ENCODE data around the gene UAP1L1. TPM values are rescaled to one million over a fixed set of nuclear protein-coding genes. Genes with fewer than 3 reads are reported as not detected.
A peak's percentile ranks its signal among the peaks of the same experiment; 100 is the strongest.
"Not testable (repeated sequence)": the region's sequence is repeated elsewhere in the genome, so short reads cannot be mapped to it uniquely, and the experiment has no call there.

Gene UAP1L1
- total RNA-seq, 2 donors from 2014 or later: 2.6 to 4.5 TPM

DNA sequence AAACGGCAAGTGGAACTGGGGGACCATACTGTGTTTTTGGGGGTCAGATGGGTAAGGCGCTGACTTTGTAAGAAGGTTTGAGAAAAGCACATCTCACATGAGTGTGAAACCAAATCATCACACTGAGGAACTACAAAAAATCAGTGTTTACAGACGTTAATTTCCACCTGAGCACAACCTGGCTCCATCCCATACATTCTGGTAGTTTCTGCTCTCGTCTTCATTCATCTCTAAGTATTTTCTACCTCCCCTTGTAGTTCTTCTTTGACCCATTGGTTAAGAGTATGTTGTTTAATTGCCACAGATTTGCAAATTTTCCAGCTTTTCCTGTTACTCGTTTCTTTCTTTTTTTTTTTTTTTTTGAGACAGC is 46.1 kb downstream of the UAP1L1 start:
- H3K4me3 Mint-ChIP-seq: no peak overlapping the region
- no peak overlapping the region for H3K27ac ChIP-seq (ENCODE audit: low read depth, low read length)
- TF ChIP-seq, protein P1, sequence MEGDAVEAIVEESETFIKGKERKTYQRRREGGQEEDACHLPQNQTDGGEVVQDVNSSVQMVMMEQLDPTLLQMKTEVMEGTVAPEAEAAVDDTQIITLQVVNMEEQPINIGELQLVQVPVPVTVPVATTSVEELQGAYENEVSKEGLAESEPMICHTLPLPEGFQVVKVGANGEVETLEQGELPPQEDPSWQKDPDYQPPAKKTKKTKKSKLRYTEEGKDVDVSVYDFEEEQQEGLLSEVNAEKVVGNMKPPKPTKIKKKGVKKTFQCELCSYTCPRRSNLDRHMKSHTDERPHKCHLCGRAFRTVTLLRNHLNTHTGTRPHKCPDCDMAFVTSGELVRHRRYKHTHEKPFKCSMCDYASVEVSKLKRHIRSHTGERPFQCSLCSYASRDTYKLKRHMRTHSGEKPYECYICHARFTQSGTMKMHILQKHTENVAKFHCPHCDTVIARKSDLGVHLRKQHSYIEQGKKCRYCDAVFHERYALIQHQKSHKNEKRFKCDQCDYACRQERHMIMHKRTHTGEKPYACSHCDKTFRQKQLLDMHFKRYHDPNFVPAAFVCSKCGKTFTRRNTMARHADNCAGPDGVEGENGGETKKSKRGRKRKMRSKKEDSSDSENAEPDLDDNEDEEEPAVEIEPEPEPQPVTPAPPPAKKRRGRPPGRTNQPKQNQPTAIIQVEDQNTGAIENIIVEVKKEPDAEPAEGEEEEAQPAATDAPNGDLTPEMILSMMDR (conservative IDR thresholded peaks at IDR 0.05): no peak
- H3K27me3 Mint-ChIP-seq (ENCODE audit: insufficient read depth): peaks cover 3% of the 10 kb centered on the region
- H3K4me1 Mint-ChIP-seq: peaks cover 12% of the 10 kb centered on the region
- no peaks in the 10 kb centered on the region for H3K36me3 ChIP-seq (ENCODE audit: control insufficient read depth, insufficient read depth, low read length)
- H3K4me3 ChIP-seq (ENCODE audit: low read length): no peak overlapping the region
- no peak overlapping the region for H3K27ac Mint-ChIP-seq
- WGBS, 2 experiments (ENCODE audit: insufficient coverage in 1 of 2, insufficient read length in 1 of 2): 87 to 93% methylated on average over 4 to 5 of the region's 5 CpGs
- no peaks in the 10 kb centered on the region for H3K27me3 ChIP-seq (ENCODE audit: control insufficient read depth, insufficient read depth, low read length, poor library complexity, severe bottlenecking)
- DNase-seq: no peak
- H3K9me3 Mint-ChIP-seq: peaks cover 7% of the 10 kb centered on the region
- no peaks in the 10 kb centered on the region for H3K9me3 ChIP-seq (ENCODE audit: control insufficient read depth, low read length)
- peaks cover 6% of the 10 kb centered on the region for H3K4me1 ChIP-seq (ENCODE audit: control insufficient read depth, insufficient read depth, low read length)
- H3K36me3 Mint-ChIP-seq (ENCODE audit: low read depth): peaks cover 2% of the 10 kb centered on the region
- H3K9ac ChIP-seq (ENCODE audit: extremely low read depth, low read length, poor library complexity, severe bottlenecking): no peak overlapping the region

DNA sequence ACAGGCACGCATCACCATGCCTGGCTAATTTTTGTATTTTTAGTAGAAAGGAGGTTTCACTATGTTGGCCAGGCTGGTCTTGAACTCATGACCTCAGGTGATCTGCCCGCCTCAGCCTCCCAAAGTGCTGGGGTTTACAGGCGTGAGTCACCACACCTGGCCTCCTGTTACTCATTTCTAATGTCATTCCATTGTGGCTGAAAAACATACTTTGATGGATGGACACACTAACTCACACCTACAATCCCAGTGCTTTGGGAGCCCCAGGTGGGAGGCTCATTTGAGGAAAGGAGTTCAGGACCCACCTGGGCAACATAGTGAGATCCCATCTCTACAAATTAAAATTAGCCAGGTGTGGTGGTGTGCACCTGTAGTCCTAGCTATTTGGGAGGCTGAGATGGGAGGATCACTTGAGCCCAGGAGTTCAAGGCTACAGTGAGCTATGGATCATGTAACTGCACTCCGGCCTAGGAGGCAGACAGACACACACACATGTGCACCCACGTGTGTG is 46.7 kb downstream of the UAP1L1 start:
- not testable (repeated sequence) for H3K9ac ChIP-seq (ENCODE audit: extremely low read depth, low read length, poor library complexity, severe bottlenecking); H3K4me3 ChIP-seq (ENCODE audit: low read length); H3K27me3 ChIP-seq (ENCODE audit: control insufficient read depth, insufficient read depth, low read length, poor library complexity, severe bottlenecking); H3K27me3 Mint-ChIP-seq (ENCODE audit: insufficient read depth); H3K27ac Mint-ChIP-seq; H3K4me1 ChIP-seq (ENCODE audit: control insufficient read depth, insufficient read depth, low read length); H3K36me3 ChIP-seq (ENCODE audit: control insufficient read depth, insufficient read depth, low read length); H3K9me3 Mint-ChIP-seq; H3K9me3 ChIP-seq (ENCODE audit: control insufficient read depth, low read length); H3K27ac ChIP-seq (ENCODE audit: low read depth, low read length); DNase-seq; H3K4me3 Mint-ChIP-seq; H3K36me3 Mint-ChIP-seq (ENCODE audit: low read depth)
- 96 to 97% methylated on average over 5 of the region's 5 CpGs for WGBS, 2 experiments (ENCODE audit: insufficient coverage in 1 of 2, insufficient read length in 1 of 2)
- H3K4me1 Mint-ChIP-seq: peaks cover 17% of the 10 kb centered on the region

DNA sequence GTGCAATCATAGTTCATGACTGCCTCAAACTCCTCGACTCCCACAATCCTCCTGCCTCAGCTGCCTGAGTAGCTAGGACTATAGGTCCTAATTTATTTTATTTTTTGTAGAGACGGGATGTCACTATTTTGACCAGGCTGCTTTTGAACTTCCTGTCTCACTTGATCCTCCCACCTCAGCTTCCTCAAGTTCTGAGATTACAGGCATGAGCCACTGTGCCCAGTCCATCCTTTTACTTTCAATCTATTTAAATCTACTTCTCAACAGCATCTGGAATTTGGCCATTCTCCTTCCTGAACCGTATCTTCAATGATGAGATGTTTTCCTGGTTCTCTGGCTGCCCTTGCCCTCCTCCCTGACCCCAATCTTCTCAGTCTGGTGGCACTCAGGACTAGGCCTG is 49.5 kb downstream of the UAP1L1 start:
- no peak for DNase-seq
- no peaks in the 10 kb centered on the region for H3K27me3 ChIP-seq (ENCODE audit: control insufficient read depth, insufficient read depth, low read length, poor library complexity, severe bottlenecking)
- WGBS, 2 experiments (ENCODE audit: insufficient coverage in 1 of 2, insufficient read length in 1 of 2): 90 to 92% methylated on average over 3 of the region's 3 CpGs
- TF ChIP-seq, protein P1 (conservative IDR thresholded peaks at IDR 0.05): no peak
- H3K36me3 ChIP-seq (ENCODE audit: control insufficient read depth, insufficient read depth, low read length): no peaks in the 10 kb centered on the region
- H3K9ac ChIP-seq (ENCODE audit: extremely low read depth, low read length, poor library complexity, severe bottlenecking): no peak overlapping the region
- H3K27me3 Mint-ChIP-seq (ENCODE audit: insufficient read depth): peaks cover 11% of the 10 kb centered on the region
- H3K4me3 Mint-ChIP-seq: no peak overlapping the region
- H3K9me3 Mint-ChIP-seq: no peaks in the 10 kb centered on the region
- peaks cover 2% of the 10 kb centered on the region for H3K36me3 Mint-ChIP-seq (ENCODE audit: low read depth)
- H3K4me3 ChIP-seq (ENCODE audit: low read length): no peak overlapping the region
- H3K4me1 Mint-ChIP-seq: peaks cover 17% of the 10 kb centered on the region
- H3K9me3 ChIP-seq (ENCODE audit: control insufficient read depth, low read length): no peaks in the 10 kb centered on the region
- peak overlapping the region; percentile 37 for H3K27ac Mint-ChIP-seq
- H3K27ac ChIP-seq (ENCODE audit: low read depth, low read length): no peak overlapping the region
- H3K4me1 ChIP-seq (ENCODE audit: control insufficient read depth, insufficient read depth, low read length): peaks cover 10% of the 10 kb centered on the region
